GM19452 (cell line): Measurements from ENCODE around the gene RCSD1.

ENCODE experiments used
- ATAC-seq: cut with Tn5 transposase; IDR thresholded peaks from one replicate; pipeline ENCODE4 v1.9.1; 2021; ENCODE audit not compliant: unreplicated experiment

RCSD1 gene

DNA sequence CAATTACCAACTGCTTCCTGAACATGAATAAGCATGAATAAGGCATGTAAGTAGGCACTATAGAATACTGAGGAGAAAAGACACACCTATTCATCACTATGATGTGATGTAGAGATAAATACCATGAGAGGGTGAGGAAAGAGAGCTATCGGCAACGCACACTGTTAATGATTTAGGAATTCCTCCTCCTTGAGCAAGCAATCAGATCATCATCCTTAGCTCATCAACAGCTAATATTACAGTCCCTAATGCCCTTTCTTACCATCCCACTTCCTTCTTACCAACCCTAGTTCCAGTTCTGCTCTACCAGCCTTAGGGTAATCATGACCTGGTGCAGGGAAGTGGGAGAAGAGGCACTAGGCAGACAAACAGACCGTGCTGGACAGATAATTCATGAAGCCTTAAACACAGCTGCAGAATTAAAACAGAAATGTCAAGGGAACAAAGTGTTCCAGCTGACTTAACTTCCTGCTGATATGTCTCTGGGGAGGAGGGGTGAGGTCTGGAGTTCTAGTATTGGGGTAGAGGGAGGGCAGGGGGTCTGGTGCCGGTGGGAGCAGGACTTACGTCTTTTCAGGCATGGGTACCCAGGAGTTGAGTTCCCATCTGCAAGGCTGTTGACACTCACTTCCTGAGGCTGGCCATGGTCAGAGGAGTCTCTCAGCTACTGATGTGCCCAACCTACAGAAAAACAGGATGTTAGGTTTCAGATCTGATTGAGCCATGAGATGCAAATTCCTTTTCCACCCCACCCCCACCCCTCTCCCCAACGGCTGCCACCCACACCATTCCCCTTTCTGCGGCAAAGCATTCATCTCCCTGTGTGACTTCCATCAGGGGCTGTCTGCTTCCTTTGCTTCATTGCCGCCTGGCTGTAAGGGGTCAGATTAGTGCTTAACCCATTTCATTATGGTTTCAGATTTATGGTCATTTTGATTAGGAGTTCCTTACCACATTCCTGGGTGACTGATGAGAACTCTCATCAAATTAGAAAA, 12.6 kb upstream of the RCSD1 start:
- peak; percentile 70 for ATAC-seq

GRCh38 chr1:167618366-167618765, 11.7 kb upstream of the RCSD1 start:
- ATAC-seq: no peak

GRCh38 chr1:167618789-167619188, 11.2 kb upstream of the RCSD1 start:
- no peak for ATAC-seq

- ATAC-seq: no peak
Observed at GRCh38 chr1:167620002-167620401, 10.0 kb upstream of the RCSD1 start.

- ATAC-seq: no peak
Observed at GRCh38 chr1:167621780-167622313, 8.2 kb upstream of the RCSD1 start.

DNA sequence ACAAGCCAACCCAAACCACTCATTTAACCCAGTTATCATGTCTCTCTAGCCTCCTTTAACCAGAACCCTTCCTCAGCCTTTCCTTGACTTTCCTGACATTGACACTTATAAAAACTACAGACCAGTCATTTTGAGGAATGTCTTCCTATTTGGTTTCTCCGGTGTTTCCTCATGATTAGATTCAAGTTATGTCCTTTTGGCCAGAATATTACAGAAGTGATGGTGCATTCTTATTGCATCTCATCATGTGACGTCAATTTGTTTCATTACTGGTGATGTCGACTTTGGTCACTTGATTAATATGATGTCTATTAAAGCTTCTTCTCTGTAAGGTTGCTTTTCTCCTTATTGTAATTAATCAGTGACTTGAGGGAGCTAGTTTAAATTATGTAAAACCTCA, 6.1 kb upstream of the RCSD1 start:
- ATAC-seq: no peak

DNA sequence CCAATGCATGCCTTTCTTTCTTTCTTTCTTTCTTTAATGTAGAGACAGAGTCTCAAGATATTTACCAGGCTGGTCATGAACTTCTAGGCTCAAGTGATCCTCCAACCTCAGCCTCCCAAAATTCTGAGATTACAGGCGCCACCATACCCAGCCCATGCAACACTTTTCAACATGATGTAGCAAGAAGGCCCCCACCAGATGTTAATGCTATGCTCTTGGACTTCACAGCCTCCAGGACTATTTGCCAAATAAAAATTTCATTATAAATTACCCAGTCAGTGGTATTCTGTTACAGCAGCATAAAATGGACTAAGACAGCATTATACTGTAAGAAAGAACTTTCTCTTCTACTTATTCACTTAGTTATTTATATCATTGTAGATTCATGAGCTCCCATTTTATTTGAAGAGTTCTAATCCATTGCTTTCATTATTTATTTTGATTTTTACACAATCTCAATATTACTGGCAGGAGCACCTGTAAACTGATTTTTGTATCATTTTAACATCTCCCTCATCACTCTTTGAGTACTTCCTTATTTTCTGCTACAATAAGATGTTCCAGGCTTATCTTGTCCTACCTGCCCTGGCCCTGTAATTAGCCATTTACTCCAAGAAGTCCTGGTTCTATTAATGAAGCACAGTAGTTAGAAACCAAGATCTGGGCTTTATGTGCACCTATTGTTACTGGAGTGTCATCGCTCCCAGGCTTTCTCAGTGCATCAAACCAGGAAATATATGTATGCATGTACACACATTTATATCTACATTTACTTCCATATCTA, 4.8 kb upstream of the RCSD1 start:
- ATAC-seq: no peak

- ATAC-seq: peak; percentile 4
Observed at GRCh38 chr1:167627615-167627864, 2.5 kb upstream of the RCSD1 start.

DNA sequence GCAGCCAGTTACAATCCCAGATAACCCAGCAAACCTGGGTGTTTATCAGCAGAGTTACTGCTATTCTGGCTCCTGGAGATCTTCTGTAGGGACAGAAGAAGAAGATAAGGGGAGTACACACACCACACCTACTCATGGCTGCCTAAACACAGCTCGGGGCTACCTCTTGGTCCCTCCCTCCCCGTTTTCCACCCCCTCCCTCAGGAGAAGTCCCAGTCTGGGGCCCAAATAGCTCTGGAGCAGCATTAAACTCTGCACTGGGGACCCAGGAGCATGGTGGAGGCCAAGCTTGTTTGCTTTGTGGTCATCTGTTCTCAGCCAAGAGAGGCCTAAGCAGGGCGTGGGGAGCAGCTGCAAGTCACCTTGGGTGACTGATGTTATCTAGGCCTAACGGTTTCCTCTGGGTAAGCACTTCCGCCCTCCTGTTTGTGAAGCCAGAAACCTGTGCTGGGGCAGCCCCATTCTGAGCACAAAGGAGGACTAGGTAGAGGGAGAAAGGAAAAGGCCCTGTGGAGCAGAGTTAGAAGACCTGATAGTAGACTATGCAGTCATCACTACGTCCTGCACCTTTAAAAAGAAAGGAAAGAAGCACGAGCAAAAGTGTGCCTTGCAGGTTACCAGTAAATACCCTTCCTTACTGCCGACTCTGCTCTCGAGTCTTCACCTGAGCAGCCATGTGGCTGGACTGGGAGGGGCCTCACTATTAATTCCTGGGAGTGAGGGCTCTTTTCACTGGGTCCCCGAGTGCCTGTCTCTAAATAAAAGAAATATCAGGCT, 2.0 kb upstream of the RCSD1 start:
- ATAC-seq: peak; percentile 65

GRCh38 chr1:167628741-167629515, 1.1 kb upstream of the RCSD1 start:
- ATAC-seq: no peak

DNA sequence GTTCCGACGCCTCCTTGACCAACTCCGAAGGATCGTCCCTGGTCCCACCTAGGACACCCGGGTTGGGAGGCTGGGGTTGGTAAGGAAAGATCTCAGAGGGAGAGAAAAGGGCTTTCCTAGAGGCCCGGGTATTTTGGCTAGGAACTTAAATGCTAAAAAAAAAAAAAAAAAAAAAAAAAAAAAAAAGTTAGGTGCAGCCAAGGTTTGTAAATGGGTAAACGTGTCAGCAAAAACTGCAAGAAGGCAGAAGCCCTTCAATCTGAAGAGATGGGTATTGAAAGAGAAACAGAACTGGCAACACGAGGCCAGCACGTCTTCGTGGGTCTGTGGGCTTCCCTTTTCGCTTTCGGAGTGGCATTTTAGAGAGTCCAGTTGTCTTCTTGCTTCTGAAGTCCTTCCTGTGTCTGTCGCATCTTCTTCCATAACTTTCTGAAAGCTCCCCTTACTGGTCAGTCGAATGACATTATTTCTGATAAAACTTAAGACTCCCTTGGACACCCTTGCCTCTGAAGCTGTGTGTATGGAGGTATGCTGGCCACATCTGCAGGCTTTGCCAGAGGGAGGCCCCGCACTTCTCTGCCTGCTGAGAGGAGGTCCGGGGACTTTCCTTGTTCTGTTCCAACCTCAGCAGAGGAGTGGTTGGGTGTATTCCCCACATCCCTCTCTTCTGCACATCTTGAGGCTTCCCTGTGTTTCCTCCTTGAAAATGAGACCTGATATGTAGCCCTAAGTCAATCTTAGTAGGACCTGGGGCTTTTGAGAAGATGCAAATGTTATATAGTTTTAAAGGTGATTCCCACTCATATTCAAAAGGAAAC, 745 bp downstream of the RCSD1 start:
- ATAC-seq: peak; percentile 20

- ATAC-seq: no peak
Observed at GRCh38 chr1:167631386-167631935, 1.4 kb downstream of the RCSD1 start.

DNA sequence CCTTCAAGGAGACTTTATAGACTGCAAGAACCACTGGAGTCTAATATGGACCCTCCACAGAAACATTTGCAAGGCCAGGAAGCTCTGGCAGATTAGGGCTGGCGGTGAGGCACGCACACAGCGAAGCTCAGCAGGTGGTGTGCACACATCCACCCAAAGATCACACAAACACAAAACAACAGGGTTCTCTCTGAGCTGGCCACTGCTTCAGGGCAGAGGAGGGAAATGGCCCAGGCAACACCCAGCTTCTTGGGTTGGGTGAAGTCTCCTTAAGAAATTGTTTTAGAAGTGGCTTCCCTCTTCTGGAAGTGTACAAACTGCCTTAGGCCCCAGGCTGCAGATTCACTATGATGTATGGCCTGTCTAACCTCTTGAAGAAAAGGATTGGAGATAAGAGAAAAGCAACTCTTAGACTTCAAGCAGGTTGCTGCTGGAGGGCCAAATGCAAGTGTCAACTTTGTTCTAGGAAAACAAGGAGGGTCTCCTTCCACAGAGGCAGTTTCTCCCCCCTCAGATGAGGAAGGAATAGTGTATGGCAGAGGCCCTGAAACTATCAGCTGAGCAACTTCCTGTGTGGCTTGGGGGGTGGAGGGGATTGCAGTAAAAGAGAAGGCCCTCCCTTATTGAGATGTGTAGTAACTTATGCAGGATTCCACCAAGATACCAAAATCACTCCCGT, 2.0 kb downstream of the RCSD1 start:
- ATAC-seq: no peak

DNA sequence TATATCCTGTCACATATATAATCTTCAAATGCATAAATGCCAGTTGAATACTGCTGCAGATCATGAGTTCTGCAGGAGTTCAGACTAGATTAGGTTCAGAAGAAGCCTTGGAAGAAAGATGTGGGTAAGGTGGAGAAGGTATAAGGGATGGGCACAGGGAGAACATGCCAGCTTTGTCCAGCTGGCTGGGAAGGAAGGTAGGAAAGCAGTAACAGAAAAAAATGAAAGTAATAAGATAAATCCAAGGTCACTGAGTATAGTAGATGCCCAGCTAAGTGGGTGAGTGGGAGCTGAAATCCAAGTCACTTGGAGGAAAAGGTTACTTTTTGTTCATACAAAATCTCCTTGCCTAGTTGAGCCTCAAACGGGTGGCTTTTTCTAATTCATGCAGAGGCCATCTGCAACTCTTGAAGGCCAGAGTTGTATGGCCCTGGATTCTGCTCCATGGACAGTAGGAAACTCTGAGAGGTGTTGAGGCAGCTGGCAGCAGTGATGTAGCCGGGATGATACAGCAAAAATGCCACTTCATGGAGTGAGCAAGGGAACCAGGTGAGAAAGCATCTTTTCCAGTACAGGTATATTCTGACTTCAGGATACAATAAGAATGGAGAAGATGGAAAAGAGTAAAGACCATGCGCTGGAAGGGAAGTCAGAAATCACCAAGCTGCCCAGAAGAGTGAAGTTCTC, 3.4 kb downstream of the RCSD1 start:
- no peak for ATAC-seq

GRCh38 chr1:167634435-167634834, 4.4 kb downstream of the RCSD1 start:
- ATAC-seq: no peak

DNA sequence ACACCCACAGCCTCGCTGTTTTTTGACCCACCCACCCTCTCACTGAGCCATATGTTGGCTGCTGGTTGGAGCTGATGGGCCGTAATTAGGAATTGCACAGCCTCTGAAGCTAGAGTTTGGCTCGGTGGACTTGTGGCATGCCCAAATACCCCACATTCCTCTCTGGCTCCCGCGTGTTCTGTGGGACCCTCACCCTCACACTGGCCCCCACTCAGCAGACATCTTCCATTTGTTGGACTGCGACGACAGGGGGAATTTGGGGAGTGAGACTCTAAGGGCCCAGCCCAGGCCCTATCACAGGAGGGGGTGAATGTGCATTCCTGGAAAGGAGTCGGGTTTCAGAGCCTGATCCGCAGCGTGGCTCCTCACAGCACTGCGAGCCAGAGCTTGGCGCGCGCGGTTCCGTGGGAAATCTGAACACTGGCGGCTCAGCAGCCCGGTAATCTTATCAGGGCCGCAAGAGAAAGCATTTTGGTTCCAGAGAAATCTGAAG, 5.2 kb downstream of the RCSD1 start:
- ATAC-seq: no peak

DNA sequence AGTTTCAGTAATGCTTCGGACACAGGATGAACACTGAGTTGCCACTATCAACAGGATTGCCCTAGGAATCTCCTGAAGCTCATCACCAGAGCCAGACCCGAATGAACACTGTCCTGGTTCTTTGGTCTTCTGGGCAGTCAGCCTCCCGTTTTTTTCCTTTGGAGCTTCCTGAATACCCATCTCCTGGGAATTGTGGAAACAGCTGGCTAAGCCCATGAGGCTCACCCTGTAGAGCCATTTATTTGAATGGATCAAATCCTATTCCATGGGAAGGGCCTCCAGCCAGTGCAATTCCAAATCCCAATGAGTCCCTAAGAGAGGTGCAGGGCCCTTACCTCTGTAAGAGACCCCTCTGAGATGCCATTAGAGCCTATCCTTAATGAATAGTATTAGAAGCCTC, 5.9 kb downstream of the RCSD1 start:
- ATAC-seq: no peak

- ATAC-seq: no peak
Observed at GRCh38 chr1:167638064-167638463, 8.0 kb downstream of the RCSD1 start.
